Large intestine (tissue), 3 donors: ENCODE results near the gene EOLA2. TPM values are rescaled to one million over a fixed set of nuclear protein-coding genes. Genes with fewer than 3 reads are reported as not detected.
"Not testable (repeated sequence)": the region's sequence is repeated elsewhere in the genome, so short reads cannot be mapped to it uniquely, and the experiment has no call there.

Experiments
- DNase-seq, 2 donors: peaks; one replicate each; pipeline versions ENCODE4 v3.0.0 to v3.0.0-alpha.2; 2013
- H3K27ac ChIP-seq: one replicate; pipeline ENCODE4 v1.5.1; 2013; ENCODE audit warnings: low read length
- H3K27me3 ChIP-seq: 2 replicates; pipeline ENCODE4 v1.6.1; 2013; ENCODE audit warnings: low read length; ENCODE audit not compliant: control insufficient read depth, insufficient read depth
- H3K36me3 ChIP-seq: 2 replicates; pipeline ENCODE4 v1.6.1; 2013; ENCODE audit warnings: low read length; ENCODE audit not compliant: control insufficient read depth, insufficient read depth
- H3K4me1 ChIP-seq: one replicate; pipeline ENCODE4 v1.6.1; 2013; ENCODE audit warnings: low read length; ENCODE audit not compliant: control insufficient read depth, insufficient read depth
- H3K4me3 ChIP-seq: one replicate; pipeline ENCODE4 v1.5.1; 2013; ENCODE audit warnings: low read length
- H3K9me3 ChIP-seq: one replicate; pipeline ENCODE4 v1.6.1; 2013; ENCODE audit warnings: mild to moderate bottlenecking, low read depth, low read length, moderate library complexity; ENCODE audit not compliant: control insufficient read depth
- WGBS: methylation state at CpG from one replicate; pipeline ENCODE4 v1.1.5; 2013; ENCODE audit warnings: low lambda C conversion rate; ENCODE audit not compliant: insufficient coverage; 5-methylcytosine and 5-hydroxymethylcytosine counted together
- polyA plus RNA-seq: library from polyadenylated mRNA; unstranded; fragments of 120-200 nt; gene quantifications from one replicate; pipeline ENCODE4 v1.2.1, GENCODE V29; 2013

Gene EOLA2
- polyA plus RNA-seq, 1 donor = 29.9 TPM

DNA sequence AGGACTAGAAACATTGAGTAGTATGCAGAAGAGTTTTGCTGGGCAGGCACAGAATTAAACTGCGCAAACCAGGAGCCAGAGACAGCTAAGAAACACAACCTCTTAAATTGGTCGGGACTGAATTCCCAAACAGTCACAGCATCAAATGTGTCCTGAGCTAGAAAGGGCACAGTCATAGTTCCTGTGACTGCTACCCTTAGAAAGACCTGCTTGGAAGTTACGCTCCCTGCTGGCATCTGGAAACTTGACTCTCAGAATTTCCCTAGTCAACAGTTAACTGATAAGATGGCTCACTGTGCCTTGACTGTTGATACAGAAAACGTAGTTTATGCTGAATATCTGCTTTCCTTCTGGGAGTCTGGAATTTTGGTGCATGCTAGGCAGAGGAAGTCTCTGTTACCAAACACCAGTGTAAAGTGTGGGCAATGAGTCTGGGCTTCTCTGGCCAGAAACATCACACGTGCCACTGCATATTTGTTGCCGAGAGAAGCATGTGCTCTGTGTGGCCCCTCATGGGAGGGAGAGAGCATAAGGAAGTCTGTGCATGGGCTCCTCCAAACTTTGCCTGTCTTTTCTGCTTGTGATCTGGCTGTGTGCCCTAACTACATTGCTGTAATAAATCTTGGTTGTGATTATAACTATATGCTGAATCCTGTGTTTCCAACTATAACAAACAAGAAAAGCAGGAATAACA lies 11.6 kb upstream of the EOLA2 start:
- Histone ChIP-seq H3K27me3 (no peaks in the 10 kb centered on the region), H3K36me3 (peaks cover 9% of the 10 kb centered on the region), H3K4me1 (no peaks in the 10 kb centered on the region), H3K27ac (no peak overlapping the region), H3K9me3 (no peaks in the 10 kb centered on the region), H3K4me3 (no peak overlapping the region)
- DNase-seq = no peak
- no CpG with 5 or more reads among the region's 6 CpGs for WGBS

DNA sequence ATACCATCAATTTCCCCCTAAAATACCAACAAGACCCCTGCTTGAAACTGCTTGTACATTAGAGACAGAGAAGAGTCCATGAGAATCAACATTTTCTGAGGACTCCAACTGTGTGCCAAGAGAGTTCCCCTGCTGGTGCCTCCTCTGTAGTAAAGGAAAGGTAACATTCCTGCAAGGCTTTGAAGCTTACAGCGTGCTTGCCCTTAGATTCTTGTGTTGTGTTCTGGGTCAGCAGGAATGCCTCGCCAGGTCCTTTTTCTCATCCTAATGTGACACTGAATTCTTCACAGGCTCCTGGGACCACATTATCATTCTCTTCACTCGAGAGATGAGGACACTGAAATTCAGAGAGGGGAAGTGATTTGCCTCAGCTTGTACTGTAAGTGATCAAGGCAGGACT lies 9.7 kb upstream of the EOLA2 start:
- Histone ChIP-seq H3K36me3 (peaks cover 13% of the 10 kb centered on the region), H3K4me3 (no peak overlapping the region), H3K27me3 (no peaks in the 10 kb centered on the region), H3K27ac (no peak overlapping the region), H3K9me3 (no peaks in the 10 kb centered on the region), H3K4me1 (no peaks in the 10 kb centered on the region)
- no peak for DNase-seq
- no CpG with 5 or more reads among the region's 3 CpGs for WGBS

DNA sequence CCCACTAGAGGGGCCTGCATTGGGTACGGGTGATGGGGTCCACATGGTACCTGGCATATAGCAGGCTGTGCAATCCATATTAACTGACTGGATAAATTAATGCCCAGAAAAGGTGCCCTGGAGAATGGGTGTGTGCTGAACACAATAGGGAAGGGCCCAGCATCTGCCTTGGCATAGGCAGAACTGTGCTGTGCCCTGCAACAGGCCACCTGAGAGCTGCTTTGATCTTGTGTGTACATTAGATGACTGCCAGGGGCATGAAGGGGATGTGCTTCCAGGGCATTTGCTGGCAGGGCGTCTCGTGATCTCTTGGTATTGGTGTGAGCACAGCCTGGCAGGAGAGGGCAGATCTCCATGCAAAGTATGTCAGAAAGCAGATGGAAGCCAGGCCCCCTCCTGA lies 8.6 kb upstream of the EOLA2 start:
- WGBS = no CpG with 5 or more reads among the region's 3 CpGs
- DNase-seq, H3K27ac ChIP-seq, H3K9me3 ChIP-seq, H3K4me1 ChIP-seq, H3K27me3 ChIP-seq, H3K4me3 ChIP-seq: not testable (repeated sequence)
- H3K36me3 ChIP-seq = peaks cover 13% of the 10 kb centered on the region

DNA sequence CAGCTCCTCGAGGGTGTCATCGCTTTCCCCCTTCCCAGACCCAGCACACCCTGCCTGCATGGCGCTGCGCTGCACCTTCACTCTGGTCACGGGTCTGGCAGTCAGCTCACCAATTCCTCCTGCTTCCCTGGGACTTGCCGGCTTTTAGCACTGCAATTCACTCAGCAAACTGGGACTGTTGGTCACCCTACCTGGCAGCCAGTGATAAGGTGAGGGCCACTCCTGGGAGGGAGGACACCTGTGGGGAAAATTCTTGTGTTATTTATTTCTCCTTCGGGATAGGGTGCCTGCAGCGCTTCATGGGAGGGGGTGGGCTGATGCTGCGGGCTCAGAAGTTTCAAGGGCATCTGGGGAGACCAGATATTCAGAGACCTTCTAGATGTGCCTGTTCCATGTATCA lies 7.5 kb upstream of the EOLA2 start:
- H3K4me1 ChIP-seq, DNase-seq, H3K27ac ChIP-seq, H3K27me3 ChIP-seq, H3K4me3 ChIP-seq, H3K9me3 ChIP-seq: not testable (repeated sequence)
- H3K36me3 ChIP-seq = peaks cover 11% of the 10 kb centered on the region
- WGBS = no CpG with 5 or more reads among the region's 9 CpGs

DNA sequence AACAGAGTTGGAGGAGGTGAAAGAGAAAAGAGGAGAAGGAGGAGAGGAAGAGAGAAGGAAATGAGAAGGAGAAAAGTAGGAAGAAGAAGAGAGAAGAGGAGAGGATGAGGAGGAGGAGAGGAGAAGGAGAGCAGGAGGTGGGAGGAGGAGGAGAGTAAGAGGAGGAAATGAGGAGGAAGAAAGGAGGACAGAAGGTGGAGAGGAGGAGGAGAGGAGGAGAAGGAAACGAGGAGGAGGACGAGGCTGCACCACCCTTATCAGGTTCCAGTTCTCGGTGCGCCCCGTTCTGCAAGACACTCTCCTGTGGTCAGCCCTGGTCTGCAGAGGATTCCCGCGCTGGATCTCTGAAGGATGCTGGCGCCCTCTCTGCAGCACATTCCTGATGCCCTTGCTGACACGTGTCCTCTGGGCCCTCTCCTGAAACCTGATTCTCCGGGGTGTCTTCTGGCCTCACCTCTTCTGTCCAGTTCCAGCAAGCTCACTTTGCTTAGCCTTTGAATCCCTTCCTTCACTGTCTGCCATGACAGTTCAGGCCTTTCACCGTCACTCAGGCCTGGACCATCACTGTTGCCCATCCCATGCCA lies 6.9 kb upstream of the EOLA2 start:
- DNase-seq, H3K9me3 ChIP-seq, H3K27me3 ChIP-seq, H3K4me1 ChIP-seq, H3K27ac ChIP-seq, H3K4me3 ChIP-seq: not testable (repeated sequence)
- WGBS = no CpG with 5 or more reads among the region's 11 CpGs
- peaks cover 11% of the 10 kb centered on the region for H3K36me3 ChIP-seq

DNA sequence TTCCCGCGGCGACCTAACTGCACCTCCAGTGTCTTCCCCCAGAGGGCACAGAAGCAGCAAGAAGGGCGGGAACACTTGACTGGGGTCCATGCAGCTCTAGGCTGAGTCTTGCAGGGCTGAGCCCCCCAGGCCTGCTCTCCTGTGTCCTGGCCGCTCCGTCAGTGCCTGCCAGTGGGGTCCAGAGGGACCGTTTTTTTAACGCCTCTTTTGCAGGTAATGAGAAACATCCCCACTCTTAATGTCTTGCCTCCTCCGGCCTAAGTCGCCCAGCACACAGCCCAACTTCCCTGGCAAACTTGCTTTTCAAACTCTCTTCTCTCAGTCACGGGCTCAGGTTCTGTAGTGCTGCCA lies 2.4 kb upstream of the EOLA2 start:
- WGBS = no CpG with 5 or more reads among the region's 11 CpGs
- not testable (repeated sequence) for H3K4me1 ChIP-seq, DNase-seq, H3K9me3 ChIP-seq, H3K27me3 ChIP-seq, H3K36me3 ChIP-seq
- H3K4me3 ChIP-seq = peak overlapping the region; percentile 24
- peak overlapping the region; percentile 100 for H3K27ac ChIP-seq

DNA sequence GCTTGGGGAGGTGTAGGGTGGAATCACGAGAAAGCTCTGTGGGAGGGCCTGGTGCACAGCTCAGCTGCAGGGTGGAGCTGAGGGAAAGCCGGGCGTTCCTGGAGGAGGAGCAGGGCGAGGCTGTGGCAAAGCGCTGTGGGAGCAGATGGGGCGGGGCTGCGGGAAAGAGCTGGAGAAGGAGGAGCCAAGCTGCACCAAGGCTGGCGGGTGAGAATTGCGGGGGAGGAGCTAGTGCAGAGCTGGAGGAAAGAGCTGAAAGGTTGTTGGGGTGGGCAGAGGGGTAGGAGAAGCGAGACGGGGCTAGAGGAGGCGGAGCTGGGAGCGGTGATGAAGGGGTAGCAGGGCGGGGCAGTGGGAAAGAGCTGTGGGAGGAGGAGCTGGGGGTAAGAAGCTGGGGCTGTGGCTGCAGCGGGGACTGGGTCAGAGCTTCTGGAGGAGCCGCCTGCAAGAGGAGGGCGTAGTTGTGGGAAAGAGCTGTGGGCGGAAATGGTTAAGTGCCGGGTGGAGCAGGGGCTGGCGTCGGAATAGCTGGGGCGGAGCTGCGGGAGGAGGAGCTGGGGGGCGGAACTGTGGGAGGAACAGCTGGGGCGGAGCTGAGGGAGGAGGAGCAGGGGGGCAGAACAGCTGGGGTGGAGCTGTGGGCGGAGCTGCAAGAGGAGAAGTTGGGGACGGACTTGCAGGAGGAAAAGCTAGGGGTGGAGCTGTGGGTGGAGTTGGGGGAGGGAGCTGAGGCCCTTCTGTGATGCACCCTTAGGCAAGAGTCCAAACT lies 1.8 kb upstream of the EOLA2 start:
- H3K36me3 ChIP-seq = peaks cover 5% of the 10 kb centered on the region
- peaks cover 3% of the 10 kb centered on the region for H3K4me1 ChIP-seq
- H3K27ac ChIP-seq = peak overlapping the region; percentile 100
- no peaks in the 10 kb centered on the region for H3K27me3 ChIP-seq
- peak; percentile 96 for DNase-seq
- H3K9me3 ChIP-seq = no peaks in the 10 kb centered on the region
- H3K4me3 ChIP-seq = peak overlapping the region; percentile 69
- WGBS = no CpG with 5 or more reads among the region's 27 CpGs

DNA sequence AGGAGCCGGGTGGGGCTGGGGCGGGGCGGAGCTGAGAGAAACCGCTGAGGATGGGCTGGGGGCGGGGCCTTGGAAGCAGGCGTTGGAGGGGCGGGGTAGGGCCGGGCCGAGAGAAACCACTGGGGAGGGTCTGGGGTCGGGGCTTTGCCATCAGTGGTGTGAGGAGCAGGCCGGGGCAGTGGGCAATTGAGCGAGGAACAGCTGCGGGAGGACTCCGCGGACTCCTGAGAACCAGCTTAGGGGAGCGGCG lies 1.3 kb upstream of the EOLA2 start:
- Histone ChIP-seq H3K9me3 (no peaks in the 10 kb centered on the region), H3K36me3 (peaks cover 5% of the 10 kb centered on the region), H3K27ac (peak overlapping the region; percentile 100), H3K4me3 (peak overlapping the region; percentile 69), H3K4me1 (peaks cover 3% of the 10 kb centered on the region), H3K27me3 (no peaks in the 10 kb centered on the region)
- DNase-seq = no peak
- no CpG with 5 or more reads among the region's 17 CpGs for WGBS

DNA sequence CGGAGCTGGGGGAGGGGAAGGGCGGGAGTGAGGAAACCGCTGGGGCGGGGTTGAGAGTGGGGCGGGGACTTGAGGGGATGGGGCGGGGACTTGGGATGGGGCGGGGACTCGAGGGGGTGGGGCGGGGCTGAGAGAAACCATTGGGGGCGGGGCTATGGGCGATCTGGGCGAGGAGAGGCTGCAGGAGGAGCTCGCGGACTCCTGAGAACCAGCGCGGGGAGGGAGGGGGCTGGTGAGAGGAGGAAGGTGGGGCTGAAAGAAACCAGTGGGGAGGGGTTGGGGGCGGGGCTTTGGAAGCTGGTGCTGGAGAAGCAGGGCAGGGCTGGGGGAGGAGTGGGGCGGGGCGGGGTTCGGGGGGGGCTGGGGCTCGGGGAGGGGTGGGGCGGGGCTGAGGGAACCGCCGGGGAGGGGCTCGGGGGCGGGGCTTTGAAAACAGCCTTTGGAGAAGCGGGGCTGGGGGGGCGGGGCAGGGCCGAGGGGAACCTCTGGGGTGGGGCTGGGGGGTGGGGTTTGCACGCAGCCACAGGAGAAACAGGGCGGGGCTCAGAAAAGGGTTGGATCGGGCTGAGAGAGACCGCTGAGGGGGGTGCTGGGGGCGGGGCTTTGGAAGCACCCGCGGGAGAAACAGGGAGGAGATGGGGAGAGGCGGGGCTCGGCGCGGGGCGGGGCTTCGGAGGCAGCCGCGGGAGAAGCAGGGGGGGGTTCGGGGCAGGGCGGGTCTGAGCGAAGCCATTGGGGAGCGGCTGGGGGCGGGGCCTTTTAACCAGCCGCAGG lies 777 bp upstream of the EOLA2 start:
- Histone ChIP-seq H3K4me3 (peak overlapping the region; percentile 75), H3K27ac (peak overlapping the region; percentile 100), H3K9me3 (no peaks in the 10 kb centered on the region), H3K4me1 (peaks cover 3% of the 10 kb centered on the region), H3K36me3 (peaks cover 4% of the 10 kb centered on the region), H3K27me3 (no peaks in the 10 kb centered on the region)
- peak; percentile 91 for DNase-seq
- no CpG with 5 or more reads among the region's 50 CpGs for WGBS

DNA sequence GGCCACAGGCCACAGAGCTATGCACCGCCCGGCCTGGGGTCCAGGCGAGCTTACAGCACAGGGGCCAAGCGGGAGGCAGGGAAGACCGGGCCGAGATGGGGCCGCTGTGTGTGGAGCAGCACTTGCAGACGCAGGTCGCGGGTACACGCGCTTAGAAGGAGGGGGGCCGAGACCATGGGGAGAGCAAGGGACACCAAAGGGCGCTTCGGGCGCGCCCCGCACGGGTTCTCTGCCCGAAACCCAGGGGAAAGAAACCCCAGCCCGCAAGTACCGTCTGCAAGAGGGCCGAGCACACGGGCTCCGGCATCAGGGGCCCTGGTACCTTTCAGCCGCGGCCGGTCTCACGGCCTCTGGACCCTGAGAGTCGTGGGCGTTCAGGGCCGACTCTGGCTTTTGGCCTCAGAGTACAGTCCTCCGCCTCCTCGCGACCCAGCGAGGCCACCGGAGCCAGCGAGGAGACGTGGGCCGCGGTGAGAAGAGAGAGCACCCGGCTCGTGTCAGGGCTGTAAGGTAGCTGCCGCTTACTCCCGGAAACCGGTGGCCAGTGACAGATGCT lies 342 bp downstream of the EOLA2 start:
- Histone ChIP-seq H3K27me3 (no peaks in the 10 kb centered on the region), H3K9me3 (no peaks in the 10 kb centered on the region), H3K4me1 (peaks cover 3% of the 10 kb centered on the region), H3K36me3 (peaks cover 2% of the 10 kb centered on the region), H3K27ac (peak overlapping the region; percentile 91), H3K4me3 (peak overlapping the region; percentile 75)
- WGBS = no CpG with 5 or more reads among the region's 46 CpGs
- peak in 1 of 2 donors; percentile 22 for DNase-seq
